ENCODE data around the gene SV2B.

Gene SV2B

DNA sequence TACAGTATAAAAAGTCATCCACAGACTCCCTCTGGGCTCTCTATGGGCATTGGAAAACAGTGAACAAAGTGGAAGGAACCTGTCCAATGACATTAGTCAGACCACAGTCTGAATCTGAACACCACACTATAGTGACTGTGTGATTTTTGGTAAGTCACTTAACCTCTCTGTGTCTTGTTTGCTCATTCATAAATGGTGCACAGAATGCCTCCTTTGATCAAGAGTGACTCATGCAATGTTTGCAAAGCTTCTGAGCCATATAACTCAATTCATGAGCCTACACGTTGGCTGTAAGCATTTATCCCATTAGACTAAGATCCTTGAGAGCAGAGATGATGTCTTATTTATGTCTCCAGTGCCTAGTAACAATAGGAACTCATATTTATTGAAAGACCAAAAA, 46.7 kb downstream of the SV2B start:
- TF ChIP-seq, protein P1, sequence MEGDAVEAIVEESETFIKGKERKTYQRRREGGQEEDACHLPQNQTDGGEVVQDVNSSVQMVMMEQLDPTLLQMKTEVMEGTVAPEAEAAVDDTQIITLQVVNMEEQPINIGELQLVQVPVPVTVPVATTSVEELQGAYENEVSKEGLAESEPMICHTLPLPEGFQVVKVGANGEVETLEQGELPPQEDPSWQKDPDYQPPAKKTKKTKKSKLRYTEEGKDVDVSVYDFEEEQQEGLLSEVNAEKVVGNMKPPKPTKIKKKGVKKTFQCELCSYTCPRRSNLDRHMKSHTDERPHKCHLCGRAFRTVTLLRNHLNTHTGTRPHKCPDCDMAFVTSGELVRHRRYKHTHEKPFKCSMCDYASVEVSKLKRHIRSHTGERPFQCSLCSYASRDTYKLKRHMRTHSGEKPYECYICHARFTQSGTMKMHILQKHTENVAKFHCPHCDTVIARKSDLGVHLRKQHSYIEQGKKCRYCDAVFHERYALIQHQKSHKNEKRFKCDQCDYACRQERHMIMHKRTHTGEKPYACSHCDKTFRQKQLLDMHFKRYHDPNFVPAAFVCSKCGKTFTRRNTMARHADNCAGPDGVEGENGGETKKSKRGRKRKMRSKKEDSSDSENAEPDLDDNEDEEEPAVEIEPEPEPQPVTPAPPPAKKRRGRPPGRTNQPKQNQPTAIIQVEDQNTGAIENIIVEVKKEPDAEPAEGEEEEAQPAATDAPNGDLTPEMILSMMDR (IDR thresholded peaks at IDR 0.05; ENCODE audit: insufficient read depth, low read depth, low read length, missing control alignments): no peak

DNA sequence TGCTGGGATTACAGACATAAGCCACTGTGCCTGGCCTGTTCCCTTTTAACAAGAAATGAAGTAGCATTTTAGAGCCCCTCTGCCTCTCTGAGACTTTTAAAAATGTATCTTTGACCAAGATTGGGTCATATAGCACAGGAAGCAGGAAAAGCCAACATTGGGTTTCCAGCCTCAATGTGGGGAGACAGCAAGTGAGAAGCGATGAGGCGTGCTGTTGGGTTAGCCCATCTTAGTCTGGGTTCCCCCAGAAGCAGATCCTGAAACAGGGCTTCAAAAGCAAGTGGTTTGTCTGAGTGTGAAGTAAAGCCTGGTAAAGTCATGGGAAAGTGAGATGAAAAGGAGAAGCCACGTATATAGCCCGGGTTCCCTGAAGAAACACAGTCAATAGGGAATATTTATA, 48.2 kb downstream of the SV2B start:
- no peak overlapping the region for H3K4me3 ChIP-seq (ENCODE audit: low read depth, low read length)
- TF ChIP-seq, protein P1 (IDR thresholded peaks at IDR 0.05; ENCODE audit: insufficient read depth, low read depth, low read length, missing control alignments): no peak
- peak; percentile 26 for DNase-seq (ENCODE audit: low read depth)

More for the DNA sequence above, 46.7 kb downstream of the SV2B start:
- DNase-seq (ENCODE audit: low read depth): no peak
- no peak overlapping the region for H3K4me3 ChIP-seq (ENCODE audit: low read depth, low read length)

DNA sequence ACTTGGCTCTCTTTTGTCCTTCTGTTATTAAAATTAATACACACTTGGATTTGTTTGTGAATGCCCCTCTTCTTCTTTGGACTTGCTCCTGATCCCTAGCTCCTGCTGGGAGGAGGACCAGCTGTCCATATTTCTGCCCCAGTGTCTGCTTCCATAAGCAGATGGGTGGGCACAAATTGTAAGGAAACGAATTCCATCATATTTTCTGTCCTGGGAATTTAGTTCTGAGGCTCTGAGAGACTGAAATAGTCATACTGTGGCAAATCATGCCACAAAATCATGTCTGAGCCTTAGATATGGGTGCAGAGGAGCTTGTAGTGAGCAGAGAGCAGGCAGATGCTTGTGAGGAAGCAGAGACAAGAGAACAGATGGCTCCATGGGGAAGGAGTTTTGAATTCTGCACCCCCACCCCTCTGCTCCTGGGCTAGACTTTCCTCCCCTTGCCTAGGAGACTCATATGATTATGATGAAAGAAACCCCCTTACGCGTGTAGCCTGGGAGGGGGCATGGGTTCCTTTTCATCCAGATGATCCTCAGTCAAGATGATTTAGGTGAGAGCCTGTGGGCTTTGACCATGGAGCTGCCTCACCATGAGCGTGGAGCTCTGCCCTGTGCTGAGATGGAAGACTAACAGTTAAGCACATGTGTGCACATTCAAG, 50.6 kb downstream of the SV2B start:
- TF ChIP-seq, protein P1 (IDR thresholded peaks at IDR 0.05; ENCODE audit: insufficient read depth, low read depth, low read length, missing control alignments): no peak
- no peak for DNase-seq (ENCODE audit: low read depth)
- no peak overlapping the region for H3K4me3 ChIP-seq (ENCODE audit: low read depth, low read length)

DNA sequence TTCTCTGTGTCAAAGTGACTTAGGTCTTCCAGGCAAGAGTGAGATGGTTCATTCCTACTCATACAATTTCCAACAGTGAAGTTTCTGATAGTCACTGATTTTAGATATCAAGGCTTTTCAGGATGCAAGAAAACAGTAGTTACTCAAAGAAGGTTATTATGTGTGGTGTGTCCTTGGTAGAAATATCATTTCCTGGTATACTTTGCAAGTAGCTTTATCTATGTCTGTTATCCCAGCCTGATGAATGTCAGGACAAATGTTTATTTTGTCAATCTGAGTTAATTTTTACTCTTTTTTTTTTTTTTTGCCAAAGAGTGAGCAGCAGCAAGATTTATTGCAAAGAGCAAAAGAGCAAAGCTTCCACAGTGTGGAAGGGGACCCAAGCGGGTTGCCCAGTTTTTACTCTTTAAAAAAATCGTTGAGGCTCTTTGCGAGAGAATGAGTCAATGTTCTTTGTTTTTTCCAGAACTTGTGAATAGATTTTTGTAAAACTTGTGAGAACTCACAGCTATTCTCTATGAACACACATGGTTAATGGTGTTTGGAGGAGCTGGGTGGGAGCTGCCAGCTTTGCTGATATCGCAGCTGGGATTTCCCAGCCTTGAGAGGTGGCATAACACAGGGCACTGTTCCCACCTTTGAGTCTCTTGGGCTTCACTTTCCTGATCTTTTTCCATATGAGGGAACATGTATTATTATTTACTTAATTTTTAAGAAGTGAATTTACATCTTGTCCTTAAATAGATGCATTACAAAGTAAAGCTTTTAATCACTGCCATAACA, 51.9 kb downstream of the SV2B start:
- H3K4me3 ChIP-seq (ENCODE audit: low read depth, low read length): no peak overlapping the region
- no peak for DNase-seq (ENCODE audit: low read depth)
- TF ChIP-seq, protein P1 (IDR thresholded peaks at IDR 0.05; ENCODE audit: insufficient read depth, low read depth, low read length, missing control alignments): no peak

DNA sequence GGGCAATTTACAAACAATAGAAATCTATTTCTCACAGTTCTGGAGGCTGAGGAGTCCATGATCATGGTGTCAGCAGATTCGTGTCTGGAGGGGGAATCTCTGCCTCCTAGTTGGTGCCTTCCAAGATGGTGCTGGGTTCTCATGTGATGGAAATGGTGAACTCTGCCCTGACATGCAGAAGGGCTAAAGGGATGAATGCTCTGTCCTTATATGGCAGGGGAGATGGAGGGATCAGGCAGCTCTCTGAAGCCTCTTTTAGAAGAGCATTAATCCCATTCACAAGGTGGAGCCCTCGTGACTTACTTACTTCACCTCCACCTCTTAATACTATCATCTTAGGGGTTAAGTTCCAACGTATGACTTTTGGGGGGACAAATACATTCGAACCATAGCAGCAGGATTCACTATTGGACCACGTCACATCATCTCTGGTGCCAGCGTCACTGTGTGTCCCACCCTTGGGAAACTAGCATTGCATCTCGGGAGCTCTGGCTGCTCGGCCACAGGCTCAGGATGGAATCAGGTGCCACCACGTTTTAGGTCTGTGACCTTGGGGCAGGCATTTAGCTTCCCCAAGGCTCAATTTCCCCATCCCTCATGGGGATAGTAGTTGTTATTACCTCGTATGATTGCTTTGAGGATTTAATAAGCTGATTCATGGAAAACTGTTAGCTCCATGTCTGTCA, 53.0 kb downstream of the SV2B start:
- H3K4me3 ChIP-seq (ENCODE audit: low read depth, low read length): no peak overlapping the region
- DNase-seq (ENCODE audit: low read depth): no peak
- TF ChIP-seq, protein P1 (IDR thresholded peaks at IDR 0.05; ENCODE audit: insufficient read depth, low read depth, low read length, missing control alignments): no peak

DNA sequence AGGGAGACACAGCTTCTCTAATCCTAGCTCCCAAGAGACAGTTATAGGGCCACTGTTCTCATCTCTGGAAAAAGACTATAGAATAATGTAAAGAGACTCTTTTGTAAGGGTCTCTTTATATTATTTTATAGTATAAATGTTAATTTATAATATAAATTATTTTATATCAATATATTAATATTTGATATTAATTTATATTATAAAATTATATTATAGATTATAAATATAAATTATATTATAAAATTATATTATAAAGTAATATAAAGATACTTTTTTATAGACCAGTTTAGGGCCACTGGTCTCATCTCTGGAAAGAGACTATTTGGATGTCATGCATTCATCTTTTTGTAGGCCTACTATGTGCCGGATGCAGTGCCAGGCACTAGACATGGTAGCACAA, 53.9 kb downstream of the SV2B start:
- no peak for DNase-seq (ENCODE audit: low read depth)
- TF ChIP-seq, protein P1 (IDR thresholded peaks at IDR 0.05; ENCODE audit: insufficient read depth, low read depth, low read length, missing control alignments): no peak
- no peak overlapping the region for H3K4me3 ChIP-seq (ENCODE audit: low read depth, low read length)
